ENCODE measurements around the gene SLC15A2. TPM values are rescaled to one million over a fixed set of nuclear protein-coding genes. Genes with fewer than 3 reads are reported as not detected.

The SLC15A2 gene
- total and polyA plus RNA-seq, 4 donors, result 8.5 to 48.2 (median 29.1) TPM

GRCh38 chr3:121988146-121988545, 93.9 kb downstream of the SLC15A2 start:
- DNase-seq (no peak), ATAC-seq (ENCODE audit: insufficient read depth, low FRiP score) (no peak)
- 81 to 85% methylated on average over 2 of the region's 2 CpGs for WGBS, 2 donors
- Histone ChIP-seq H3K9me3 (ENCODE audit: control insufficient read depth in 4 of 4, insufficient read depth in 3 of 4, low read length in 3 of 4) (peaks cover 0 to 2% (median 0%) of the 10 kb centered on the region in 4 donors), H3K4me1 (ENCODE audit: control insufficient read depth in 5 of 5, insufficient read depth in 5 of 5, low read length in 5 of 5) (peaks cover 0 to 1% (median 0%) of the 10 kb centered on the region in 5 donors), H3K27ac (ENCODE audit: low read depth in 1 of 2, low read length in 1 of 2) (no peak overlapping the region), H3K36me3 (ENCODE audit: control insufficient read depth in 4 of 4, insufficient read depth in 4 of 4, low read length in 4 of 4) (no peaks in the 10 kb centered on the region), H3K4me3 (no peak overlapping the region), H3K27me3 (ENCODE audit: control insufficient read depth in 3 of 3, insufficient read depth in 3 of 3, low read length in 2 of 3) (no peaks in the 10 kb centered on the region), H3K9ac (ENCODE audit: insufficient read depth in 1 of 2, low read length in 2 of 2) (no peak overlapping the region)
- no peak for TF ChIP-seq CTCF (IDR thresholded peaks at IDR 0.05; ENCODE audit: control extremely low read depth, extremely low read depth)

- ATAC-seq (ENCODE audit: insufficient read depth, low FRiP score) (no peak), DNase-seq (peak in 2 of 3 donors; percentile 10 to 43)
- Histone ChIP-seq H3K9ac (ENCODE audit: insufficient read depth in 1 of 2, low read length in 2 of 2) (no peak overlapping the region), H3K27ac (ENCODE audit: low read depth in 1 of 2, low read length in 1 of 2) (no peak overlapping the region), H3K9me3 (ENCODE audit: control insufficient read depth in 4 of 4, insufficient read depth in 3 of 4, low read length in 3 of 4) (no peaks in the 10 kb centered on the region), H3K4me3 (no peak overlapping the region), H3K27me3 (ENCODE audit: control insufficient read depth in 3 of 3, insufficient read depth in 3 of 3, low read length in 2 of 3) (no peaks in the 10 kb centered on the region), H3K36me3 (ENCODE audit: control insufficient read depth in 4 of 4, insufficient read depth in 4 of 4, low read length in 4 of 4) (no peaks in the 10 kb centered on the region), H3K4me1 (ENCODE audit: control insufficient read depth in 5 of 5, insufficient read depth in 5 of 5, low read length in 5 of 5) (peaks cover 0 to 1% (median 0%) of the 10 kb centered on the region in 5 donors)
- TF ChIP-seq CTCF (IDR thresholded peaks at IDR 0.05; ENCODE audit: control extremely low read depth, extremely low read depth), result no peak
Observed at GRCh38 chr3:121989943-121990342, 95.7 kb downstream of the SLC15A2 start.

GRCh38 chr3:121992601-121993560, 98.7 kb downstream of the SLC15A2 start:
- 94 to 98% methylated on average over 31 of the region's 31 CpGs for WGBS, 2 donors
- H3K9ac ChIP-seq (ENCODE audit: insufficient read depth in 1 of 2, low read length in 2 of 2), result no peak overlapping the region
- no peak overlapping the region for H3K27ac ChIP-seq (ENCODE audit: low read depth in 1 of 2, low read length in 1 of 2)
- no peaks in the 10 kb centered on the region for H3K9me3 ChIP-seq (ENCODE audit: control insufficient read depth in 4 of 4, insufficient read depth in 3 of 4, low read length in 3 of 4)
- no peaks in the 10 kb centered on the region for H3K27me3 ChIP-seq (ENCODE audit: control insufficient read depth in 3 of 3, insufficient read depth in 3 of 3, low read length in 2 of 3)
- peaks cover 0 to 4% (median 0%) of the 10 kb centered on the region in 5 donors for H3K4me1 ChIP-seq (ENCODE audit: control insufficient read depth in 5 of 5, insufficient read depth in 5 of 5, low read length in 5 of 5)
- ATAC-seq (ENCODE audit: insufficient read depth, low FRiP score), result no peak
- DNase-seq, result no peak
- TF ChIP-seq CTCF (IDR thresholded peaks at IDR 0.05; ENCODE audit: control extremely low read depth, extremely low read depth), result no peak
- H3K36me3 ChIP-seq (ENCODE audit: control insufficient read depth in 4 of 4, insufficient read depth in 4 of 4, low read length in 4 of 4), result no peaks in the 10 kb centered on the region
- H3K4me3 ChIP-seq, result no peak overlapping the region

Other genes with a start within 250 kb of the SLC15A2 start
- 100 to 1,000 TPM in 1 of 2 donors, 10 to 100 TPM in 1; 23.9 to 108 TPM for gene HCLS1, start 233.5 kb upstream of the SLC15A2 start, total RNA-seq
- 100 to 1,000 TPM in 1 of 2 donors, 10 to 100 TPM in 1; 31.0 to 240 TPM for gene HCLS1, start 233.5 kb upstream of the SLC15A2 start, polyA plus RNA-seq
- gene GOLGB1, start 144.7 kb upstream of the SLC15A2 start, total RNA-seq, result 10 to 100 TPM; 49.9 to 92.8 TPM
- gene GOLGB1, start 144.7 kb upstream of the SLC15A2 start, polyA plus RNA-seq, result 10 to 100 TPM; 11.6 to 12.3 TPM
- 10 to 100 TPM; 18.2 to 30.7 TPM for gene IQCB1, start 59.3 kb upstream of the SLC15A2 start, total RNA-seq
- gene IQCB1, start 59.3 kb upstream of the SLC15A2 start, polyA plus RNA-seq, result 10 to 100 TPM; 11.7 to 12.0 TPM
- 10 to 100 TPM in 1 of 2 donors, 1 to 10 TPM in 1; 7.8 to 16.5 TPM for gene EAF2, start 59.2 kb upstream of the SLC15A2 start, total RNA-seq
- 10 to 100 TPM in 1 of 2 donors, 1 to 10 TPM in 1; 4.8 to 11.7 TPM for gene EAF2, start 59.2 kb upstream of the SLC15A2 start, polyA plus RNA-seq
- gene ILDR1, start 127.8 kb downstream of the SLC15A2 start, total RNA-seq, result 1 to 10 TPM; 4.4 to 8.9 TPM
- 1 to 10 TPM; 3.3 to 4.1 TPM for gene ILDR1, start 127.8 kb downstream of the SLC15A2 start, polyA plus RNA-seq
- 10 to 100 TPM; 11.0 to 11.5 TPM for gene CD86, start 161.0 kb downstream of the SLC15A2 start, total RNA-seq
- 10 to 100 TPM in 1 of 2 donors, 1 to 10 TPM in 1; 8.0 to 10.5 TPM for gene CD86, start 161.0 kb downstream of the SLC15A2 start, polyA plus RNA-seq

All from lung (tissue), 12 donors.